Measurements from ENCODE around the gene PRR5L.

Gene PRR5L

DNA sequence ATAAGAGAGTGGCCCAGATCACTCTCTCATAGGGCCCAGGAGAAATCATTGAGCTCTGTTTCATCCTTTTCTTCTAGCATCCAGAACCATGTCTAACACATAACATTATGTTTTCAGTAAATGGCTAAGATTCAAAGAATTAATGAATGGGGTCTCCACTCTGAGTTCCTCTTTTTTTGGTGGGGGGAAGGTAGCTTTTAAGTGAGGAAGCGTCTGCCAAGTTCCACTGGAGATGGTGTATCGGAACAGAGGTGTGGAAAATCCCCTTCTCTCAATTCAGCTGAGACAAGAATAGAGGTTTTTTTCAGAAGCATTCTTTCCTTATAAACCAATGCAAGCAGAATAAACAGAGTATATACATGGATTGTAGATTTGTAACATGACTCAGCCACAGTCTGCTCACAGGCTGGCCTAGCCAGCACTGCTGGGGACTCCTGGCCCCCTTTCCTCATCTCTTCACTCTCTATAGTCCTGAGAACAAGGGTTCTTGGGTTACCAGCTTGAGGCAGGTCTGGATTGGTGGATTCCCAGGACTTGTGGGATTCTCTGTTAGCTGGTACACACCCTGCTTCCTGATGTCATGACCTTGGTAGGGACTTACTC, 116.8 kb downstream of the PRR5L start:
- TF ChIP-seq GATA2 (IDR thresholded peaks at IDR 0.05; ENCODE audit: low read depth, low read length), result no peak
- no peak for TF ChIP-seq GATA3 (IDR thresholded peaks at IDR 0.05; ENCODE audit: low read depth, low read length)

- no peak for TF ChIP-seq GATA2 (IDR thresholded peaks at IDR 0.05; ENCODE audit: low read depth, low read length)
- no peak for TF ChIP-seq GATA3 (IDR thresholded peaks at IDR 0.05; ENCODE audit: low read depth, low read length)
These were observed 121.1 kb downstream of the PRR5L start for GRCh38 chr11:36417154-36417553.

DNA sequence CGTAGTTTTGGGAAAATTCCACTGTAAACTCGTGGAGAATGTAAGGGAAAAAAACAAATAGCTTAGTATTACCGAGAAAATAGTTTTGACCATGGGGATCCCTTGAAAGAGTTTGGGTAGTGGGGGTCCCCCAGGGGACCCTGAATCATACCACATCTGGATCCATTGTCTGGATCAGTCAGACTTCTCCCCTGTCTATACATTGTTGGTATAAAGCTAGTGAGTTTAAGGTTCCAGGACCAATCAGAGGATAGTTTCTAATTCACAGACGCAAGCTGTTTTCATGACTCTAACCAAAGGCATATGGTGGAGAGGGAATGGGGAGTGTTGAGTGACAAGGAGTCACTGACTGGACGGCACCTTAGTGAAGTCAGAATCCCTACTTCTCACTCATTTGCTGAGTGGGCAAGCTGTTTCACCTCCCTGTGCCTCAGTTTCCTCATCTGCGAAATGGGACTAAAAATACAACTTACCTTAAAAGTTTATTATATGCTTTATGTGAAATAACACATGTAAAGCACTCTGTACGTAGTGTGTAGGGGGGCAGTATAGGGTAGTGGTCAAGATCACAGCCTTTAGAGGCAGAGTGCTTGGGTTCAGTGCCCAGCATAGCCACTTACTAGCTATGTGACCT, 123.8 kb downstream of the PRR5L start:
- TF ChIP-seq GATA3 (IDR thresholded peaks at IDR 0.05; ENCODE audit: low read depth, low read length) (no peak), GATA2 (IDR thresholded peaks at IDR 0.05; ENCODE audit: low read depth, low read length) (no peak)

GRCh38 chr11:36421546-36422155, 125.6 kb downstream of the PRR5L start:
- TF ChIP-seq GATA2 (IDR thresholded peaks at IDR 0.05; ENCODE audit: low read depth, low read length) (no peak), GATA3 (IDR thresholded peaks at IDR 0.05; ENCODE audit: low read depth, low read length) (no peak)

GRCh38 chr11:36425561-36426081, 129.5 kb downstream of the PRR5L start:
- TF ChIP-seq GATA2 (IDR thresholded peaks at IDR 0.05; ENCODE audit: low read depth, low read length) (no peak), GATA3 (IDR thresholded peaks at IDR 0.05; ENCODE audit: low read depth, low read length) (no peak)

DNA sequence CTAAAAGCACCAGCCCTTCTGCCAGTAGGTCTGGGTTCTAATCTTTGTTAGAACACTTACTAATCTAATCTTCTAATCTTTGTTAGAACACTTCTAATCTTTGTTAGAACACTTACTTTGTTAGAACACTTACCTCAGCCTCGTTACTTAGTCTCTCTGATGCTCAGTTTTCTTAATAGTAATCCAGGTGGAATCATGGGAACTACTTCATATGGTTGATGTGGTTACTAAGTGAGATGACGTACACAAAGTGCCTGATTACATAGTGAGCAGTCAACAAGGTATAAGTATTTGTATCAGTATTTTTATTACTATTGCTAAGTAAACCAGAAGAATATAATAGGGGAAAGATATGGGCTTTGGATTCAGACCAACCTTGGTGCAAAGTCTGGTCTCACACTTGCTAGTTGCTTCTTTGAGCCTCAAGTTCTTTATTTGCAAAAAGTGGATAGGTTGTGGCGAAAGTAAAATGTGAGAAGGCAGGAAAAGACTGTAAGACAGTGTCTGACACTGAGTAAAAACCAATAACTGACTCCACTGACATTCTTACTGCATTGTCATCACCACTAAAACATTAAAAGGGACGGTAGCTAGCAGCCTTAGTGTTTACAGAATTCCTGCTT, 130.2 kb downstream of the PRR5L start:
- TF ChIP-seq GATA2 (IDR thresholded peaks at IDR 0.05; ENCODE audit: low read depth, low read length) (no peak), GATA3 (IDR thresholded peaks at IDR 0.05; ENCODE audit: low read depth, low read length) (no peak)

GRCh38 chr11:36427079-36427478, 131.0 kb downstream of the PRR5L start:
- TF ChIP-seq GATA3 (IDR thresholded peaks at IDR 0.05; ENCODE audit: low read depth, low read length), result no peak
- no peak for TF ChIP-seq GATA2 (IDR thresholded peaks at IDR 0.05; ENCODE audit: low read depth, low read length)

DNA sequence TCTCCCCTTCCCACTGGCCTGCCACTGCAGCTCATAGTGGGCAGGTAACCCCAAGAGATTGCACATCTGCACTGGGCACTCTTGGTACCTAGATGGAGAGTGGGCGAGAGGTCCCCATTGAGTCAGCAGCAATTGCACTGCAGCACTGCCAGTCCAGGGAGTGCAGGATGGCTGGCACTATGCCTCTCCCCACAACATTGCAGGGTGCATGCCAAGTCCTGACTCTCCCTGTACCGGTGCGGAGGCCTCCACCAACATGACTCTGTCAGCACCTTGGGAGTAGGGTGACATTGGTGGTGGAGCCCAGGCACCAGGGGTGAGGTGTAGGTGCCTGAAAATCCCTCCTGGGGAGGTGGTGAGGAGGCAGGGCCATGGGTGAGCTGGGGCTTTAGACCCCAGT, 131.8 kb downstream of the PRR5L start:
- TF ChIP-seq GATA2 (IDR thresholded peaks at IDR 0.05; ENCODE audit: low read depth, low read length), result no peak
- no peak for TF ChIP-seq GATA3 (IDR thresholded peaks at IDR 0.05; ENCODE audit: low read depth, low read length)

DNA sequence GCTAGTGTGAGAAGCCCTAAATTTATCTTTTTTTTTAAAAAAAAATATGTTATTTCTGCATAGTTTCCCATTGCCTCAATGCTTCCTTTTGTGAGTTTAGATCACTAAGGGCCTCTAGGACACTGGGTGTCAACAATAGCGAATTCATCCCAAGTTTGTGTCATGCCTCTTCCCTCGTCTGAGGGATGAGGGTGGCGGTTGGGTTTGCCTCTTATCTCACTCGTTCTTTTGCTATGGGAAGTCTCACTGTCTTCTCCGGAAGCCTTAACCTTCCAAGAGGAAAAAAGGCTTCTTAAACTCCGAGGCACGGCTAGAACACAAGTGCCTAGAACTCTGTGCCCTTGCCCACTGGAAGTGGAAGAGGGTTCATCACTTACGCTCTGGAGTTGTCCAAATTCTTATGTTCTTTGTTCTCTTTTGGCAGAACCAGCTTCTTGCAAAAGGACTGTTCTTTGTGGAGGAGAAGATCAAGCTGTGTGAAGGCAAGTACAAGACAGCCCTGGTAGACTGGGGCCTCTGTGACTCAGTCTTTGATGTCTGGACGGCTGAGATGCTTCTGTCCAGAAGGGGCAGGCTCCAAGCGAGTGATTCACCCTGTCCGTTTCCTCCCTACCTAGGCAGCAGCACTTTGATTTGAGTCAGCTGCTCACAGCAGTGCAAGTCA, 135.5 kb downstream of the PRR5L start:
- TF ChIP-seq GATA3 (IDR thresholded peaks at IDR 0.05; ENCODE audit: low read depth, low read length) (no peak), GATA2 (IDR thresholded peaks at IDR 0.05; ENCODE audit: low read depth, low read length) (no peak)

DNA sequence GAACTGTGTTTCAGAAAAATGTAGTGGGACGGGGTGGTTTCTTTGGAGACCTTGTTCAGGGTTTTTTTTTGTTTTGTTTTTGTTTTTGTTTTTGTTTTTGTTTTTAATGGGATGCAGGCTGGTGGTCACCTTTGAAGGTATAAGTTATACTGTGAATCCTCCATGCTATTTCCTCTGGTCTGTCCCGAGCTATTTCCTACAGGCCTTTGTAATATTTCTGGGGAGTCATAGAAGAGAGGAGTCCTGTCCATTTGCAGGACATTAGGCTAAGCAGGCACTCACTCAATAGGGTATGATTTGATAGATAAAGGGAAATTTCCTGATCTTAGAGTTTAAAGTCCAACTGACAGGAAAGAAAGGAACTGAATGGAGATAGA, 136.0 kb downstream of the PRR5L start:
- no peak for TF ChIP-seq GATA3 (IDR thresholded peaks at IDR 0.05; ENCODE audit: low read depth, low read length)
- TF ChIP-seq GATA2 (IDR thresholded peaks at IDR 0.05; ENCODE audit: low read depth, low read length), result no peak

- no peak for TF ChIP-seq GATA2 (IDR thresholded peaks at IDR 0.05; ENCODE audit: low read depth, low read length)
- no peak for TF ChIP-seq GATA3 (IDR thresholded peaks at IDR 0.05; ENCODE audit: low read depth, low read length)
These were observed 136.7 kb downstream of the PRR5L start for GRCh38 chr11:36432738-36433137.

DNA sequence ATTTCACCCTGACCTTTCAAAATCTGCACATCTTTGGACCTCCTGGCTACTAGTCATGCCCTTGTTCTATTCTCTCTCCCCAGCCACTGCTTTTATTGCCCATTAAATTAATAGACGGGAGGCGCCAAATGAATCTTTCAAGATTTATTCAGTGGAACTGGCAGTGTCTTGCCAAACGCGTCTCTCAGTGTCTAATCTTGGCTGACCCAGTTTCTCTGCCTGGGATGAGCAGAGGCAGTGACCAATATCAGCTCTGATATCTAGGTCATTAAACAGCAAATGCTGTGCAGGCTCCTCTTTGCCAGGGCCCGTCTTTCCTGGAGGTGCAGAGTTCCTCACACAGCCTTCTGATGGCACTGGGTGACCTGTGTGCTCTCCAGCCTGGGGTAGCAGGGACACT, 140.0 kb downstream of the PRR5L start:
- peak; percentile 80 for TF ChIP-seq GATA2 (IDR thresholded peaks at IDR 0.05; ENCODE audit: low read depth, low read length)
- TF ChIP-seq GATA3 (IDR thresholded peaks at IDR 0.05; ENCODE audit: low read depth, low read length), result no peak; the same call in 1 of the 2 replicates

- no peak for TF ChIP-seq GATA3 (IDR thresholded peaks at IDR 0.05; ENCODE audit: low read depth, low read length)
- no peak for TF ChIP-seq GATA2 (IDR thresholded peaks at IDR 0.05; ENCODE audit: low read depth, low read length)
These were observed 140.5 kb downstream of the PRR5L start for GRCh38 chr11:36436589-36436988.

DNA sequence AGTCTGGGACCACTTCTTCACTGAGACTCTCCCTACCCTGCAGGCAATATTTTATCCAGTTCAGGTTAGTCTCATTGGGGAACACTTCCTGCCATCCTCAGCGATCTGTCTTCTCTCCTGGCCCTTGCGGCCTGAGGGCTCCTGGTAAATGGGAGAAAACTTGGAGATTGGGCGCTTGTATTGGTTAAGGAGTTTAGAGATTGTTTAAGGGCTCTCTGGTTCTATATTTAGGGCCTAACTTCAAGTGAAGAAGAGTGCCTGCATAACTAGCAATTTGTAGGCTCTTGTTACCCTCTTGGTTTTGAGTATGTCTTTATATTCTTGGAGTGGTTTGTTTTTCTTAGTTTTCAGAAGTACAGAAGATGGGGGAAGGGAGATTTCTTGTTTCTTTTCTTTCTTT, 141.3 kb downstream of the PRR5L start:
- no peak for TF ChIP-seq GATA3 (IDR thresholded peaks at IDR 0.05; ENCODE audit: low read depth, low read length)
- no peak for TF ChIP-seq GATA2 (IDR thresholded peaks at IDR 0.05; ENCODE audit: low read depth, low read length)
